ENCODE measurements around the gene ZBTB39.
A peak's percentile ranks its signal among the peaks of the same experiment; 100 is the strongest.
"Not testable (repeated sequence)": the region's sequence is repeated elsewhere in the genome, so short reads cannot be mapped to it uniquely, and the experiment has no call there.

The ZBTB39 gene

GRCh38 chr12:56994231-56994746 is 12.1 kb downstream of the ZBTB39 start:
- H3K4me1 ChIP-seq, result peaks cover 27% of the 10 kb centered on the region
- no peaks in the 10 kb centered on the region for H3K9me3 ChIP-seq
- H3K4me3 ChIP-seq, result no peak overlapping the region
- no peak for TF ChIP-seq Cebpa-rat (IDR thresholded peaks at IDR 0.05)
- H3K27me3 ChIP-seq, result no peaks in the 10 kb centered on the region
- H3K36me3 ChIP-seq, result peaks cover 42% of the 10 kb centered on the region
- no peak overlapping the region for H3K27ac ChIP-seq
- H4K20me1 ChIP-seq, result peaks cover 42% of the 10 kb centered on the region
- no peak overlapping the region for H3K9ac ChIP-seq
- H3K4me2 ChIP-seq, result no peak overlapping the region

- Histone ChIP-seq H3K4me3 (no peak overlapping the region), H3K9me3 (no peaks in the 10 kb centered on the region), H3K27ac (no peak overlapping the region), H3K9ac (no peak overlapping the region), H3K4me2 (no peak overlapping the region), H4K20me1 (peaks cover 32% of the 10 kb centered on the region), H3K27me3 (no peaks in the 10 kb centered on the region), H3K36me3 (peaks cover 34% of the 10 kb centered on the region), H3K4me1 (peaks cover 28% of the 10 kb centered on the region)
- no peak for TF ChIP-seq Cebpa-rat (IDR thresholded peaks at IDR 0.05)
Observed at GRCh38 chr12:56993346-56993745, 13.0 kb downstream of the ZBTB39 start.

GRCh38 chr12:56991319-56992246 is 14.8 kb downstream of the ZBTB39 start:
- peak overlapping the region; percentile 74 for H3K4me2 ChIP-seq
- no peak overlapping the region for H3K4me3 ChIP-seq
- peaks cover 43% of the 10 kb centered on the region for H3K4me1 ChIP-seq
- H3K27me3 ChIP-seq, result no peaks in the 10 kb centered on the region
- peak overlapping the region; percentile 46 for H3K9ac ChIP-seq
- H3K36me3 ChIP-seq, result peaks cover 16% of the 10 kb centered on the region
- peak overlapping the region; percentile 73 for H3K27ac ChIP-seq
- H3K9me3 ChIP-seq, result no peaks in the 10 kb centered on the region
- peaks cover 15% of the 10 kb centered on the region; the same call in 1 of the 2 replicates for H4K20me1 ChIP-seq
- TF ChIP-seq Cebpa-rat (IDR thresholded peaks at IDR 0.05), result no peak

GRCh38 chr12:56990648-56991318 is 15.6 kb downstream of the ZBTB39 start:
- Histone ChIP-seq H3K36me3 (peaks cover 8% of the 10 kb centered on the region), H4K20me1 (peaks cover 7% of the 10 kb centered on the region; the same call in 1 of the 2 replicates), H3K27ac (peak overlapping the region; percentile 73), H3K4me3 (no peak overlapping the region), H3K4me1 (peaks cover 43% of the 10 kb centered on the region), H3K4me2 (peak overlapping the region; percentile 74), H3K9me3 (no peaks in the 10 kb centered on the region), H3K27me3 (no peaks in the 10 kb centered on the region), H3K9ac (peak overlapping the region; percentile 46)
- TF ChIP-seq Cebpa-rat (IDR thresholded peaks at IDR 0.05), result no peak

GRCh38 chr12:56989861-56990610 is 16.3 kb downstream of the ZBTB39 start:
- no peak overlapping the region for H3K27ac ChIP-seq
- H3K4me2 ChIP-seq, result peak overlapping the region; percentile 74

GRCh38 chr12:56988207-56988739 is 18.1 kb downstream of the ZBTB39 start:
- Histone ChIP-seq H3K4me1 (peaks cover 43% of the 10 kb centered on the region), H3K36me3 (no peaks in the 10 kb centered on the region), H3K4me3 (no peak overlapping the region), H3K9ac (peak overlapping the region; percentile 51; the same call in 1 of the 2 replicates), H3K4me2 (peak overlapping the region; percentile 72), H3K27me3 (no peaks in the 10 kb centered on the region), H3K27ac (no peak overlapping the region), H4K20me1 (no peaks in the 10 kb centered on the region), H3K9me3 (no peaks in the 10 kb centered on the region)
- TF ChIP-seq Cebpa-rat (IDR thresholded peaks at IDR 0.05), result no peak

More at GRCh38 chr12:56989861-56990610, 16.3 kb downstream of the ZBTB39 start:
- TF ChIP-seq Cebpa-rat (IDR thresholded peaks at IDR 0.05), result no peak
- no peaks in the 10 kb centered on the region; the same call in 1 of the 2 replicates for H4K20me1 ChIP-seq
- peaks cover 43% of the 10 kb centered on the region for H3K4me1 ChIP-seq
- no peaks in the 10 kb centered on the region for H3K9me3 ChIP-seq
- H3K36me3 ChIP-seq, result peaks cover under 1% of the 10 kb centered on the region; the same call in 1 of the 2 replicates
- H3K4me3 ChIP-seq, result no peak overlapping the region
- H3K9ac ChIP-seq, result no peak overlapping the region
- no peaks in the 10 kb centered on the region for H3K27me3 ChIP-seq

- peak overlapping the region; percentile 72 for H3K4me2 ChIP-seq
- H3K4me3 ChIP-seq, result no peak overlapping the region
- peaks cover 43% of the 10 kb centered on the region for H3K4me1 ChIP-seq
- no peak for TF ChIP-seq Cebpa-rat (IDR thresholded peaks at IDR 0.05)
- H3K9ac ChIP-seq, result peak overlapping the region; percentile 51; the same call in 1 of the 2 replicates
- no peaks in the 10 kb centered on the region for H4K20me1 ChIP-seq
- H3K27me3 ChIP-seq, result no peaks in the 10 kb centered on the region
- H3K27ac ChIP-seq, result no peak overlapping the region
- H3K36me3 ChIP-seq, result no peaks in the 10 kb centered on the region
- H3K9me3 ChIP-seq, result no peaks in the 10 kb centered on the region
Observed at GRCh38 chr12:56987551-56988053, 18.7 kb downstream of the ZBTB39 start.

- no peak overlapping the region for H3K4me2 ChIP-seq
- no peaks in the 10 kb centered on the region for H3K36me3 ChIP-seq
- H3K27ac ChIP-seq, result no peak overlapping the region
- no peaks in the 10 kb centered on the region for H3K9me3 ChIP-seq
- H3K9ac ChIP-seq, result no peak overlapping the region
- H3K4me3 ChIP-seq, result no peak overlapping the region
- H3K27me3 ChIP-seq, result no peaks in the 10 kb centered on the region
- peaks cover 43% of the 10 kb centered on the region for H3K4me1 ChIP-seq
- no peak for TF ChIP-seq Cebpa-rat (IDR thresholded peaks at IDR 0.05)
- no peaks in the 10 kb centered on the region for H4K20me1 ChIP-seq
Observed at GRCh38 chr12:56987011-56987410, 19.3 kb downstream of the ZBTB39 start.

- H3K9ac ChIP-seq, H3K36me3 ChIP-seq, H3K9me3 ChIP-seq, H3K4me3 ChIP-seq, H3K27ac ChIP-seq, H4K20me1 ChIP-seq, H3K27me3 ChIP-seq, H3K4me2 ChIP-seq: not testable (repeated sequence)
- peaks cover 30% of the 10 kb centered on the region for H3K4me1 ChIP-seq
Observed at GRCh38 chr12:56985714-56986113, 20.6 kb downstream of the ZBTB39 start.
